HG02943 (cell line): ENCODE results near the gene LIN54.
A peak's percentile ranks its signal among the peaks of the same experiment; 100 is the strongest.

Experiments
- ATAC-seq: cut with Tn5 transposase; IDR thresholded peaks from one replicate; pipeline ENCODE4 v1.9.1; 2021; ENCODE audit warnings: mild to moderate bottlenecking, low read depth, moderate library complexity; ENCODE audit not compliant: unreplicated experiment

LIN54 gene

GRCh38 chr4:82898322-82899243 lies 112.0 kb downstream of the LIN54 start:
- ATAC-seq, result no peak

- ATAC-seq, result no peak
These were observed 113.9 kb downstream of the LIN54 start for GRCh38 chr4:82896755-82897154.

- no peak for ATAC-seq
These were observed 116.7 kb downstream of the LIN54 start for GRCh38 chr4:82893942-82894341.

- ATAC-seq, result no peak
These were observed 118.2 kb downstream of the LIN54 start for GRCh38 chr4:82892467-82892802.

- peak; percentile 5 for ATAC-seq
These were observed 118.7 kb downstream of the LIN54 start for GRCh38 chr4:82891707-82892466.

GRCh38 chr4:82890901-82891706 lies 119.5 kb downstream of the LIN54 start, which contains the start of gene SEC31A:
TSS of gene SEC31A (minus strand) at chr4:82891153. CDS start at chr4:82881936, 9,217 bp downstream.
- peak; percentile 89 for ATAC-seq

GRCh38 chr4:82890528-82890900 lies 120.1 kb downstream of the LIN54 start:
- no peak for ATAC-seq

GRCh38 chr4:82889287-82889686 lies 121.3 kb downstream of the LIN54 start:
- no peak for ATAC-seq

GRCh38 chr4:82886147-82886942 lies 124.3 kb downstream of the LIN54 start:
- ATAC-seq, result no peak

- no peak for ATAC-seq
These were observed 125.2 kb downstream of the LIN54 start for GRCh38 chr4:82885410-82885809.
